ENCODE data around the gene P2RX3.

P2RX3 gene

DNA sequence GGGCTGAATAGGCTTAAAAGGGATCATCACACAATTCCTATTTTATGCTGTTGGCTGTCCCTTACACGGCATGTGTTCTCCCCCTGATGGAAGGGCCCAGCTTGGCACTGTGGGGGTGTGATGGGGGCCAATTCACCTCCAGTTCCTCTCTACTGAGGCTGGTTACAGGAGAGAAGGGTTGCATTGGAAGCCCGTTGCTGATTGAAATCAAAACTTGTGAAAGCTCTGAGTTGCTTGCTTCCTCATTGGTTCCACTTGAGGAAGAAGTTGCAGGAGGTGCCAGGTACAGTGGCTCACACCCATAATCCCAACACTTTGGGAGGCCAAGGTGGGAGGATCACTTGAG lies 65.6 kb downstream of the P2RX3 start:
- H3K4me3 ChIP-seq (ENCODE audit: low read depth, low read length) = no peak overlapping the region
- DNase-seq (ENCODE audit: low read depth) = no peak
- TF ChIP-seq, protein P1, sequence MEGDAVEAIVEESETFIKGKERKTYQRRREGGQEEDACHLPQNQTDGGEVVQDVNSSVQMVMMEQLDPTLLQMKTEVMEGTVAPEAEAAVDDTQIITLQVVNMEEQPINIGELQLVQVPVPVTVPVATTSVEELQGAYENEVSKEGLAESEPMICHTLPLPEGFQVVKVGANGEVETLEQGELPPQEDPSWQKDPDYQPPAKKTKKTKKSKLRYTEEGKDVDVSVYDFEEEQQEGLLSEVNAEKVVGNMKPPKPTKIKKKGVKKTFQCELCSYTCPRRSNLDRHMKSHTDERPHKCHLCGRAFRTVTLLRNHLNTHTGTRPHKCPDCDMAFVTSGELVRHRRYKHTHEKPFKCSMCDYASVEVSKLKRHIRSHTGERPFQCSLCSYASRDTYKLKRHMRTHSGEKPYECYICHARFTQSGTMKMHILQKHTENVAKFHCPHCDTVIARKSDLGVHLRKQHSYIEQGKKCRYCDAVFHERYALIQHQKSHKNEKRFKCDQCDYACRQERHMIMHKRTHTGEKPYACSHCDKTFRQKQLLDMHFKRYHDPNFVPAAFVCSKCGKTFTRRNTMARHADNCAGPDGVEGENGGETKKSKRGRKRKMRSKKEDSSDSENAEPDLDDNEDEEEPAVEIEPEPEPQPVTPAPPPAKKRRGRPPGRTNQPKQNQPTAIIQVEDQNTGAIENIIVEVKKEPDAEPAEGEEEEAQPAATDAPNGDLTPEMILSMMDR (IDR thresholded peaks at IDR 0.05; ENCODE audit: control insufficient read depth, extremely low read depth, insufficient read depth) = no peak

DNA sequence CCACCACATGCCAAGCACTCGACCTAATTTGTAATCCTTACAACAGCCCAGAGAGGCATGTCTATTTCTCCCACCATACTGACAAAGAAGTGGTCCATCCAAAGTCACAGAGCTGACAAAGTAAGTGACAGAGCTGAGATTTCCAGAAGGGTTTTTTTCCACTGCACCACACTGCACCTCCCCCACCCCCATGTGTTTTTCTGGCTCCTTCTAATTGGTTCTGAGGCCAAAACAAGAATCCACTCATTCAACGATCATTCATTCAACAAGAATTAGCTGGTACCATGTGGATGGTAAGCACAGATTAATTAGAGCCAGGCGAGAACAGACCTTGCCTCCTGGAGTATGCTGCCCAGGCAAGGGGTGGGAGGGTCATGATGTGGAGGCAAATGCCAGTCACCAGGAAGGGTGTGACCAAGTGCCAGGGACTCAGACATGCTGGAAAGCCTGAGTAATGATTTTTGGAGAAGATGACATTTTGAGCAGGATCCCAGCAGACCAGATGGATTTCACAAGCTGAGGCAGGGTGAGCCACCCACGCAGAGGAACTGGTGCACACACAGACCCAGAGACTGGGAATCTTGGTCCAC lies 67.2 kb downstream of the P2RX3 start:
- TF ChIP-seq, protein P1 (IDR thresholded peaks at IDR 0.05; ENCODE audit: control insufficient read depth, extremely low read depth, insufficient read depth) = no peak
- no peak overlapping the region for H3K4me3 ChIP-seq (ENCODE audit: low read depth, low read length)
- DNase-seq (ENCODE audit: low read depth) = no peak

DNA sequence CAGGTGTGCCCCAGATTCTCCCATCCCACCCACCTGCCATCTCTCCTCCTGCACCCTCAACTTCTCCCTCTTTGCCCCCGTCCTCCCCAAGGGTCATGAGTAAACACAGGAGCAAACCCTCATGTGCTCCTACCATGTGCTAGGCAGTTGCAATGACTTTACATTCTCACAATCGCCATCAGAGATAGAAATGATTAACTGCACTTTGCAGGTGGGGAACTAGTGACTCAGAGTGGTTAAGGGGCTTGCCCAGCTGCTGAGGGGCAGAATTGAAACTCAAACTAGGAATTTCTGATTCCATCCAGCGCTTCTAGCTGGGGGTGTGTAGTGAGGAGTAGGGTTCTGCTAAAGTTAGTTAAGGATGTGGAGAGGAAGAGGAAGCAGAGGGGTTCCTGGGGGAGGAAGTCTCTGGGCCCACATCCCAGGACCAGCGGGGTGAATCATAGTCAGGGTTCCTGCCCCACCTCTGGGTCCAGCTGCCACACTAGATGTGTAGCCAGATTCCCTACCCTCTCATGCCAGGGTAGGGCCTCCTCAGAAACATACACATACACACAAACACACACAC lies 68.3 kb downstream of the P2RX3 start:
- no peak overlapping the region for H3K4me3 ChIP-seq (ENCODE audit: low read depth, low read length)
- TF ChIP-seq, protein P1 (IDR thresholded peaks at IDR 0.05; ENCODE audit: control insufficient read depth, extremely low read depth, insufficient read depth) = no peak
- DNase-seq (ENCODE audit: low read depth) = no peak

DNA sequence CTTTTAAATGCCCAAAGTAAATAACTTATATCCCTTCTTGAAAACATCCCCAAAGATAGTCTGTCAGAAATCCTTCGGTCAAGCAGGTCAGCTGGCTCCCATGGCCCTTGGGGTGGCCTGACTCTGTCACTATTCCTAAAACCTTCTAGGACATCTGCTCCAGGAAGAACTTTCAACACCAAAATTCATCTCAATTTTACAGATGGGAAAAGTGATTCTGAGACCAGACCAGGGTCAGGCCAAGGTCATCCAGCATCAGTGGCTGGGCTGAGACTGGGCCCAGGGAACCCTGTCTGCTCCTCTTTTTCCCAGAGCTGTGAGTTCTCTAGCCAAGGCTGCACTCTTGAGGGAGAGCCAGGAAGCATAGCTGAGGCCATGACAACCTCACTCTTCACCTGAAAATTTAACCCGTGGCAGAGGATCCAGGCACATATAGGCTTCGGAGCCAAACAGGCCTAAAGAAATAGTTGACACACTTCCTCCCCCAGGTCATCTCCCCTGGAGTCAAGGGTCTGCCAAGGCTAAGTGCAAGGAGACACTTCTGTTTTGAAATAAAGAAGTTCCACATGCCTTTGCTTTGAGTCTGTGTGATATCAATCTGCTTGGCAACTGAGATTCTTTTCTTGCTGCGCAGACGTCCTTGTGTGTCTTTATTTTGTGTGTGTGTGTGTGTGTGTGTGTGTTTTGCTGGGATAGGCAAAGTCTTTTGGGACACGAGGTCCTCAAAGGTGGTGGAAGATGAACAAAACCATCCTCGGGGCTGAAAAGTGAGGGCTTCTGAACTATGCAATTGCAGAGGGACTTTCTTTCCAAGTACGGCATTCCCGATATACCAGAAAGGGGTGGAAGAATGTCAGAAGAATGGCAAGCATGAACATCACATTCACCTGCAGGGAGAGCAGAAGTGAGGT lies 69.1 kb downstream of the P2RX3 start:
- DNase-seq (ENCODE audit: low read depth) = no peak
- no peak overlapping the region for H3K4me3 ChIP-seq (ENCODE audit: low read depth, low read length)
- TF ChIP-seq, protein P1 (IDR thresholded peaks at IDR 0.05; ENCODE audit: control insufficient read depth, extremely low read depth, insufficient read depth) = no peak

DNA sequence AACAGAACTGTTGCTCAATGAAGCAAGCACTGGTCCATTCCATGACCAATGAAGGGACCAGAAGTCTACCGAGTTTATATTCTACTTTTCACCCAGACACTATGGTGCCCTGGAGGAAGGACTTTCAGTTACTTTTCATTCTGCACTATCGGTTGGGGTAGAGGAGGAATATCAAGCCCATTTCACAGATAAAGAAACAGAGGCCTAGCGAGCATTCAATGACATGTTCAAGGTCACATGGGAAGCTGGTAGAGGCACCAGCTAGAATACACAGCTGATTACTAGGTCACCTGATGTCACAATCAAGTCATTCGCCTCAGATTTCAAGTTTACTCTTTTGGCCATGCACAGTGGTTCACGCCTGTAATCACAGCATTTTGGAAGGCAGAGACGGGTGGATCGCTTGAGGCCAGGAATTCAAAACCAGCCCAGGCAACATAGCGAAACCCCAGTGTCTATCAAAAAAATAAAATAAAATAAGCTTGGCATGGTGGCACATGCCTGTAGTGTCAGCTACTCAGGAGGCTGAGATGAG lies 69.9 kb downstream of the P2RX3 start:
- TF ChIP-seq, protein P1 (IDR thresholded peaks at IDR 0.05; ENCODE audit: control insufficient read depth, extremely low read depth, insufficient read depth) = no peak
- no peak for DNase-seq (ENCODE audit: low read depth)
- no peak overlapping the region for H3K4me3 ChIP-seq (ENCODE audit: low read depth, low read length)

DNA sequence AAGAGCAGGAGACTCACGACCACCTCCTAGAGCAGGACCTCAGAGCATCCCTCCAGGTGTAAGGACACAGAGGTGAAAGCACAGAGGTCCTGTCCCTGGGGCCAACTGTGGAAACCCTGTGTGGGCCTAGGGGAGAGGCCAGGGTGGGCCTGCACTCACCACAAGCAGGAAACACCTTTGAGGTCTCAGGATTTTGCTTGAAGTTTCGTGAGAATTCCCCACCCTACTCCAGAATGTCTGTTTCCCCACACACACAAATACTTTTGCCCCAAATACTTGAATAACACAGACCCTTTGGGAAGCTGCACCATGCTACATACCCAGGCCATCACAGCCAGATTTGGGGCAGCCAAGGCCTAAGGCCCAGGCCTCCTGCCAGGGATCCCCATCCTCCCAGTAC lies 70.6 kb downstream of the P2RX3 start:
- no peak for DNase-seq (ENCODE audit: low read depth)

More for the DNA sequence above, 70.6 kb downstream of the P2RX3 start:
- TF ChIP-seq, protein P1 (IDR thresholded peaks at IDR 0.05; ENCODE audit: control insufficient read depth, extremely low read depth, insufficient read depth) = no peak
- H3K4me3 ChIP-seq (ENCODE audit: low read depth, low read length) = no peak overlapping the region

Data from LNCaP clone FGC (cell line).